BLaER1 (cell line): ENCODE results near the gene DNMBP.
"Not testable (repeated sequence)": the region's sequence is repeated elsewhere in the genome, so short reads cannot be mapped to it uniquely, and the experiment has no call there.

Experiments used
- H3K27ac ChIP-seq: shearing (Covaris generic); formaldehyde crosslinking; 2 replicates; pipeline ENCODE4 v1.8.1; 2022
- H3K27me3 ChIP-seq: shearing (Covaris generic); formaldehyde crosslinking; 2 replicates; pipeline ENCODE4 v1.8.1; 2022
- H3K36me3 ChIP-seq: shearing (Covaris generic); formaldehyde crosslinking; 2 replicates; pipeline ENCODE4 v1.8.1; 2022
- H3K4me1 ChIP-seq: shearing (Covaris generic); formaldehyde crosslinking; 2 replicates; pipeline ENCODE4 v1.8.1; 2022
- H3K4me2 ChIP-seq: shearing (Covaris generic); formaldehyde crosslinking; 2 replicates; pipeline ENCODE4 v1.8.1; 2022
- H3K4me3 ChIP-seq: shearing (Covaris generic); formaldehyde crosslinking; 2 replicates; pipeline ENCODE4 v1.8.1; 2022
- H3K9ac ChIP-seq: shearing (Covaris generic); formaldehyde crosslinking; 2 replicates; pipeline ENCODE4 v1.8.1; 2022
- H3K9me3 ChIP-seq: shearing (Covaris generic); formaldehyde crosslinking; 2 replicates; pipeline ENCODE4 v1.8.1; 2022
- H4K20me1 ChIP-seq: shearing (Covaris generic); formaldehyde crosslinking; 2 replicates; pipeline ENCODE4 v1.8.1; 2022
- Cebpa-rat ChIP-seq: shearing (Covaris generic); IDR thresholded peaks from 2 replicates; pipeline ENCODE4 v1.8.1; 2022

Gene DNMBP

DNA sequence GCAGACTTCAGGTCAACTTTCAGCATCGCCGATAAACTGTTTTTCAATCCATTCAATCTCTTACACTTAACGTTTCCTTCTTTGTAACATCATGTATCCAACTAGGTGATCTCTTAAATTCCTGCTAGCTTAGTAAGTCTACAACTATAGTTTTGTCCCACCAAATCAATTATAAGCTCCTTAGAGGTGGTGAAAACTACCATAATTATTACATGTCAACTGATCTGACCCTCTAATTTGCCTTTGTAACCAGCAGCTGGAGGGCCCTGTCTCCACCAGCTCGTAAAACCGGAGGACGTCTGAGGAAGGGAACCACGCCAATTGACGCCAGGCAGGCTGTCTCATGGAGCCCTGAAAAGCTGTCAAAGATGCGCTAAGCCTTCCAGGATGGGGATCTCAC is 113.9 kb downstream of the DNMBP start:
- Histone ChIP-seq H3K4me1 (no peaks in the 10 kb centered on the region), H3K9me3 (peaks cover 5% of the 10 kb centered on the region; the same call in 1 of the 2 replicates), H3K27me3 (no peaks in the 10 kb centered on the region), H4K20me1 (no peaks in the 10 kb centered on the region), H3K4me3 (no peak overlapping the region), H3K4me2 (no peak overlapping the region), H3K27ac (no peak overlapping the region), H3K36me3 (peaks cover 69% of the 10 kb centered on the region), H3K9ac (no peak overlapping the region)
- TF ChIP-seq Cebpa-rat, result no peak

DNA sequence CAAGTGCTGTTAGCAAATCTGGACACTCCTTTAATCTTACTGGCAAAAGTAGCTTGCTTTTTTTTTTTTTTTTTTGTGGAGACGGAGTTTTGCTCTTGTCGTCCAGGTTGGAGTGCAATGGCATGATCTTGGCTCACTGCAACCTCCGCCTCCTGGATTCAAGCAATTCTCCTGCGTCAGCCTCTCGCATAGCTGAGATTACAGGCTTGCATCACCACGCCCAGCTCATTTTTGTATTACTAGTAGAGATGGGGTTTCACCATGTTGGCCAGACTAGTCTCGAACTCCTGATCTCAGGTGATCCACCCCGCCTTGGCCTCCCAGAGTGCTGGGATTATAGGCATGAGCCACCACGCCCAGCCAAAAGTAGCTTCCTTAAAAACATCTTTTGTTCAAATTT is 114.7 kb downstream of the DNMBP start:
- not testable (repeated sequence) for H3K27ac ChIP-seq, H3K4me1 ChIP-seq, H3K9ac ChIP-seq, H3K9me3 ChIP-seq, H4K20me1 ChIP-seq, H3K4me2 ChIP-seq, H3K4me3 ChIP-seq, H3K27me3 ChIP-seq
- peaks cover 77% of the 10 kb centered on the region for H3K36me3 ChIP-seq

DNA sequence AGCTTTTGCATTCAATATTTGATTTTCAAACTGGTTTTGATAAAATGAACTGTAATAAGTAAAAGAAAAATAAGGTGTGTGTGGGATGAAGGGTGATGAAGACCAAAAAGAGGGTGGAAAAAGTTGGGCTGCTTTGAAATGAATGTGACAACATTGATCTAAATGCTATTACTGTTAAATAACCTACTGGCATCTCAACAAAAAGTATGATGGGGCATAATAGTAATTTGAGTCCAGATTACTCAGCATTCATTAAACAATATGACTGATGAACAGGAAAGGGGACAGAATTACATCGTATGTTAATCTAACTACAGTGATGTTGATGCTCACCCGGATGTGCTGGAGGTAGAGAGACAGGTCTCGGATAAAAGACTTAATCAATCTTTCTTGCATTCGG is 115.1 kb downstream of the DNMBP start:
- Histone ChIP-seq H3K9ac (no peak overlapping the region), H3K9me3 (peaks cover 5% of the 10 kb centered on the region; the same call in 1 of the 2 replicates), H3K27me3 (no peaks in the 10 kb centered on the region), H3K4me2 (no peak overlapping the region), H3K4me1 (no peaks in the 10 kb centered on the region), H3K27ac (no peak overlapping the region), H4K20me1 (no peaks in the 10 kb centered on the region), H3K36me3 (peaks cover 78% of the 10 kb centered on the region), H3K4me3 (no peak overlapping the region)
- no peak for TF ChIP-seq Cebpa-rat

GRCh38 chr10:99888622-99889021 is 121.1 kb downstream of the DNMBP start:
- no peak overlapping the region for H3K9ac ChIP-seq
- TF ChIP-seq Cebpa-rat, result no peak
- H3K9me3 ChIP-seq, result peaks cover 5% of the 10 kb centered on the region; the same call in 1 of the 2 replicates
- no peaks in the 10 kb centered on the region for H3K27me3 ChIP-seq
- H4K20me1 ChIP-seq, result no peaks in the 10 kb centered on the region
- no peaks in the 10 kb centered on the region for H3K4me1 ChIP-seq
- H3K27ac ChIP-seq, result no peak overlapping the region
- no peak overlapping the region for H3K4me3 ChIP-seq
- H3K36me3 ChIP-seq, result peaks cover 75% of the 10 kb centered on the region
- no peak overlapping the region for H3K4me2 ChIP-seq

- Histone ChIP-seq H3K36me3 (peaks cover 99% of the 10 kb centered on the region), H3K27ac (no peak overlapping the region), H3K27me3 (no peaks in the 10 kb centered on the region), H4K20me1 (no peaks in the 10 kb centered on the region), H3K4me3 (no peak overlapping the region), H3K9ac (no peak overlapping the region), H3K9me3 (no peaks in the 10 kb centered on the region), H3K4me2 (no peak overlapping the region), H3K4me1 (no peaks in the 10 kb centered on the region)
- no peak for TF ChIP-seq Cebpa-rat
These were observed 126.2 kb downstream of the DNMBP start for GRCh38 chr10:99883523-99883922.

- Histone ChIP-seq H3K36me3 (peaks cover 99% of the 10 kb centered on the region), H3K4me1 (no peaks in the 10 kb centered on the region), H4K20me1 (no peaks in the 10 kb centered on the region), H3K27me3 (no peaks in the 10 kb centered on the region), H3K4me3 (no peak overlapping the region), H3K9ac (no peak overlapping the region), H3K4me2 (no peak overlapping the region), H3K27ac (no peak overlapping the region), H3K9me3 (no peaks in the 10 kb centered on the region)
- no peak for TF ChIP-seq Cebpa-rat
These were observed 128.4 kb downstream of the DNMBP start for GRCh38 chr10:99881371-99881770.

GRCh38 chr10:99880080-99880835 is 129.5 kb downstream of the DNMBP start:
- H3K36me3 ChIP-seq, result peaks cover 99% of the 10 kb centered on the region
- TF ChIP-seq Cebpa-rat, result no peak
- H3K4me1 ChIP-seq, result no peaks in the 10 kb centered on the region
- no peaks in the 10 kb centered on the region for H3K9me3 ChIP-seq
- H3K27ac ChIP-seq, result no peak overlapping the region
- H3K4me2 ChIP-seq, result no peak overlapping the region
- H3K4me3 ChIP-seq, result no peak overlapping the region
- H4K20me1 ChIP-seq, result no peaks in the 10 kb centered on the region
- no peaks in the 10 kb centered on the region for H3K27me3 ChIP-seq
- H3K9ac ChIP-seq, result no peak overlapping the region

DNA sequence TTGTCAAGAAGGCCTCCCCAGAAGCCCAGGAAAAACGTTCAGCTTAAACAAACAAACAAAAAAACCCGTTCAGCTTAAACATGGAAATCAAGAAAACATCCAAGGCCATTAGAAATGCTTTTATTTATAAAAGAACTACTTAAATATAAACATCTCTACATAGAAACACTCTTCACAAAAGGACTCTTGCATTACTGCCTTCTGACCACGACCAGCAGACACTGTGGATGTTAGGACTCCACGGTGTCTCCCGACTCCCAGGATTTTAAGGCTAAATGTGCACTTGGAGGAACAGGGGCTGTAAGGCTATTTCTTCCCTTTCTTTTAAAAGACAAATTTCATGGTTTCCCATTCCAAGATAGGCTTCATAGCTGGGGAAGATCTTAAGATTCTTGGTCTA is 134.3 kb downstream of the DNMBP start:
- Histone ChIP-seq H3K9me3 (no peaks in the 10 kb centered on the region), H3K9ac (no peak overlapping the region), H3K27me3 (no peaks in the 10 kb centered on the region), H4K20me1 (no peaks in the 10 kb centered on the region), H3K27ac (no peak overlapping the region), H3K4me1 (no peaks in the 10 kb centered on the region; the same call in 1 of the 2 replicates), H3K4me2 (no peak overlapping the region), H3K36me3 (peaks cover 55% of the 10 kb centered on the region), H3K4me3 (no peak overlapping the region)
- no peak for TF ChIP-seq Cebpa-rat

GRCh38 chr10:99874341-99875085 is 135.2 kb downstream of the DNMBP start:
- no peak for TF ChIP-seq Cebpa-rat
- H3K27ac ChIP-seq, result no peak overlapping the region
- no peak overlapping the region for H3K4me2 ChIP-seq
- no peaks in the 10 kb centered on the region for H3K9me3 ChIP-seq
- H3K36me3 ChIP-seq, result peaks cover 45% of the 10 kb centered on the region
- no peak overlapping the region for H3K9ac ChIP-seq
- H3K27me3 ChIP-seq, result no peaks in the 10 kb centered on the region
- no peak overlapping the region for H3K4me3 ChIP-seq
- H4K20me1 ChIP-seq, result no peaks in the 10 kb centered on the region
- H3K4me1 ChIP-seq, result no peaks in the 10 kb centered on the region; the same call in 1 of the 2 replicates

DNA sequence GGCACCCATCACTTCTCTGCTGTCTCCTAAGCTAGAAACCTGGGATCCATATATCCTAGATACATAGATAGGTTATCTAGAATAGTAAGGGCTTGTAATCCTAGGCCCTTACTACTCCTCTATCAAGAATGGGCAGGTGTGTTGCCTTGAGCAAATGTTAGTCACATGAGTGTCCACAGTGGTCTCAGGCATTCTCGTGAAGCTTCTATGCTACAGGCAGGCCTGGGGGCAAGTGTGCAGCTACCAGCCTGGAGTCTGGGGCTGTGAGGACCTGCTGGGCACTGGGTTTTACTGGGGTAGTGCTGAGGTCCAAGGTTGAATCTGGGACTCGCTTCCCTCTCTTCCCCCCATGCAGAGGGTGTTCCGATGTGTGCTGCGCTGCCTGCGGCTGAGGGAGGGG is 135.9 kb downstream of the DNMBP start:
- no peaks in the 10 kb centered on the region for H3K9me3 ChIP-seq
- peaks cover 38% of the 10 kb centered on the region for H3K36me3 ChIP-seq
- H3K27me3 ChIP-seq, result no peaks in the 10 kb centered on the region
- H4K20me1 ChIP-seq, result no peaks in the 10 kb centered on the region
- no peaks in the 10 kb centered on the region; the same call in 1 of the 2 replicates for H3K4me1 ChIP-seq
- no peak overlapping the region for H3K27ac ChIP-seq
- H3K9ac ChIP-seq, result no peak overlapping the region
- H3K4me3 ChIP-seq, result no peak overlapping the region
- no peak overlapping the region for H3K4me2 ChIP-seq
- no peak for TF ChIP-seq Cebpa-rat
